HG03108 (cell line): Measurements from ENCODE around the gene IGFBP6.

Experiments
- ATAC-seq: cut with Tn5 transposase; IDR thresholded peaks from one replicate; pipeline ENCODE4 v1.9.1; 2021; ENCODE audit warnings: moderate library complexity; ENCODE audit not compliant: unreplicated experiment

Gene IGFBP6

DNA sequence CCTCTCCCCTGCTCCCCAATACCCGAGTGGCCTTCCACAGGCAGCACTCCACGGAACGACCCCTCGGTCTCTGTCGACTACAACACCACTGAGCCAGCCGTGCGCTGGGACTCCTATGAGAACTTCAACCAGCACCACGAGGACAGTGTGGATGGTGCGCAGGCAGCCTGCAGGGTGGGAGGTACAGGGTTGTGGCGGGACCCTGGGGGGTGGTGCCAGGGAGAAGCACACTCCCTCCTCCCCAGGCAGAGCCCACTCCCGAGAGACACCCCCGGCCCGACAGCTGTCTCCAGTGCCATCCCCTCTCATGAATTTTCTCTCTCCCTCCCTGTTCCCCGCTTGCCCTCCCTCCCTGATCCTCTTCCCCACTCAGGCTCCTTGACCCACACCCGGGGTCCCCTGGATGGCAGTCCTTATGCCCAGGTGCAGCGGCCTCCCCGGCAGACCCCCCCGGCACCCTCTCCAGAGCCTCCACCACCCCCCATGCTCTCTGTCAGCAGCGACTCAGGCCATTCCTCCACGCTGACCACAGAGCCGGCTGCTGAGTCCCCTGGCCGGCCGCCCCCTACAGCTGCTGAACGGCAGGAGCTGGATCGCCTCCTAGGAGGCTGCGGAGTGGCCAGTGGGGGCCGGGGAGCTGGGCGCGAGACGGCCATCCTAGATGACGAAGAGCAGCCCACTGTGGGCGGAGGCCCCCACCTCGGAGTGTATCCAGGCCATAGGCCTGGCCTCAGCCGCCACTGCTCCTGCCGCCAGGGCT, 38.6 kb upstream of the IGFBP6 start:
- no peak for ATAC-seq

DNA sequence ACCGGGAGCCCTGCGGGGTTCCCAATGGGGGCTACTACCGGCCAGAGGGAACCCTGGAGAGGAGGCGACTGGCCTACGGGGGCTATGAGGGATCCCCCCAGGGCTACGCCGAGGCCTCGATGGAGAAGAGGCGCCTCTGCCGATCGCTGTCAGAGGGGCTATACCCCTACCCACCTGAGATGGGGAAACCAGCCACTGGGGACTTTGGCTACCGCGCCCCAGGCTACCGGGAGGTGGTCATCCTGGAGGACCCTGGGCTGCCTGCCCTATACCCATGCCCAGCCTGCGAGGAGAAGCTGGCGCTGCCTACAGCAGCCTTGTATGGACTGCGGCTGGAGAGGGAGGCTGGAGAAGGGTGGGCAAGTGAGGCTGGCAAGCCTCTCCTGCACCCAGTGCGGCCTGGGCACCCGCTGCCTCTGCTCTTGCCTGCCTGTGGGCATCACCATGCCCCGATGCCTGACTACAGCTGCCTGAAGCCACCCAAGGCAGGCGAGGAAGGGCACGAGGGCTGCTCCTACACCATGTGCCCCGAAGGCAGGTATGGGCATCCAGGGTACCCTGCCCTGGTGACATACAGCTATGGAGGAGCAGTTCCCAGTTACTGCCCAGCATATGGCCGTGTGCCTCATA, 37.9 kb upstream of the IGFBP6 start:
- ATAC-seq = no peak

DNA sequence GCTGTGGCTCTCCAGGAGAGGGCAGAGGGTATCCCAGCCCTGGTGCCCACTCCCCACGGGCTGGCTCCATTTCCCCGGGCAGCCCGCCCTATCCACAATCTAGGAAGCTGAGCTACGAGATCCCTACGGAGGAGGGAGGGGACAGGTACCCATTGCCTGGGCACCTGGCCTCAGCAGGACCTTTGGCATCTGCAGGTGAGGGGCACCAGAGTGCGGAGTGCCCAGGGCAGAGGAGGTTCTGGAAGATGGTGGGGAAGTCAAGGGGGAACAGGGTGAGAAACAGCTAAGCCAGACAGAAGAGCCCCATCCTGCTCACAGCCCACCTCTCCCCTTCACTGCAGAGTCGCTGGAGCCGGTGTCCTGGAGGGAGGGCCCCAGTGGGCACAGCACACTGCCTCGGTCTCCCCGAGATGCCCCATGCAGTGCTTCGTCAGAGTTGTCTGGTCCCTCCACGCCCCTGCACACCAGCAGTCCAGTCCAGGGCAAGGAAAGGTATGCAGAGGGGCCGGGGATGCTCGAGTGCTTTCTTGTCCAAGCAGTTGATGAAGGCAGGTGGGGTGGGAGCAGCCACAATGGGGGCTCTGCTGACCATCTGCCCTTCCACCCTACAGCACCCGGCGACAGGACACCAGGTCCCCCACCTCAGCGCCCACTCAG, 37.3 kb upstream of the IGFBP6 start:
- no peak for ATAC-seq

DNA sequence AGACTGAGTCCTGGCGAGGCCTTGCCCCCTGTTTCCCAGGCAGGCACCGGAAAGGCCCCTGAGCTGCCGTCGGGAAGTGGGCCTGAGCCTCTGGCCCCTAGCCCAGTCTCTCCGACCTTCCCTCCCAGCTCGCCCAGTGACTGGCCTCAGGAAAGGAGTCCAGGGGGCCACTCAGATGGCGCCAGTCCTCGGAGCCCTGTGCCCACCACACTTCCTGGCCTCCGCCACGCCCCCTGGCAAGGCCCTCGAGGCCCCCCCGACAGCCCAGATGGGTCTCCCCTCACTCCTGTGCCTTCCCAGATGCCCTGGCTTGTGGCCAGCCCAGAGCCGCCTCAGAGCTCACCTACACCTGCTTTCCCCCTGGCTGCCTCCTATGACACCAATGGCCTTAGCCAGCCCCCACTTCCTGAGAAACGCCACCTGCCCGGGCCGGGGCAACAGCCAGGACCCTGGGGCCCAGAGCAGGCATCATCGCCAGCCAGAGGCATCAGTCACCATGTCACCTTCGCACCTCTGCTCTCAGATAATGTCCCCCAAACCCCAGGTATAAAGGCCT, 36.7 kb upstream of the IGFBP6 start:
- no peak for ATAC-seq

DNA sequence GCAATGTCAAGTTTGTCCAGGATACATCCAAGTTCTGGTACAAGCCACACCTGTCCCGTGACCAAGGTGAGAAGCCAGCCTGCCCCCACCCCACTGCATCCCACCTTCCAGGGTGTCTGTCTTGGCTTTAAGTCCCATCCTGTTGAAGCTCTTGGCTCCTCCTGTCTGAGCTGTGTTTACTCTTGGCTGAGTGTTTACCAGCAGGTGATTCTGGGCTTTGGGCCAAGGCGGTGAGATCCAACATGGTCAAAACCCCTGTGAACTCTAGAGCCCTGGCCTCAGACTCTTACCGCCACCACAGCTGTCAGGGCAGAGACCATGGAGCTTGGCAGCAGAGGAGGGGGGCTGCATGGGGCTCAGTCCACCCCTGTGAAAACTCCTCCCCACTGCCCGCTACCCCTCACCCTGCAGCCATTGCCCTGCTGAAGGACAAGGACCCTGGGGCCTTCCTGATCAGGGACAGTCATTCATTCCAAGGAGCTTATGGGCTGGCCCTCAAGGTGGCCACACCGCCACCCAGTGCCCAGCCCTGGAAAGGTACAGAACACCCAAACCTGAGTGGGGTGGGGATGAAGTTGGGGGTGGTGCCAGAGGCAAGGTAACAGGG, 36.0 kb upstream of the IGFBP6 start:
- no peak for ATAC-seq

DNA sequence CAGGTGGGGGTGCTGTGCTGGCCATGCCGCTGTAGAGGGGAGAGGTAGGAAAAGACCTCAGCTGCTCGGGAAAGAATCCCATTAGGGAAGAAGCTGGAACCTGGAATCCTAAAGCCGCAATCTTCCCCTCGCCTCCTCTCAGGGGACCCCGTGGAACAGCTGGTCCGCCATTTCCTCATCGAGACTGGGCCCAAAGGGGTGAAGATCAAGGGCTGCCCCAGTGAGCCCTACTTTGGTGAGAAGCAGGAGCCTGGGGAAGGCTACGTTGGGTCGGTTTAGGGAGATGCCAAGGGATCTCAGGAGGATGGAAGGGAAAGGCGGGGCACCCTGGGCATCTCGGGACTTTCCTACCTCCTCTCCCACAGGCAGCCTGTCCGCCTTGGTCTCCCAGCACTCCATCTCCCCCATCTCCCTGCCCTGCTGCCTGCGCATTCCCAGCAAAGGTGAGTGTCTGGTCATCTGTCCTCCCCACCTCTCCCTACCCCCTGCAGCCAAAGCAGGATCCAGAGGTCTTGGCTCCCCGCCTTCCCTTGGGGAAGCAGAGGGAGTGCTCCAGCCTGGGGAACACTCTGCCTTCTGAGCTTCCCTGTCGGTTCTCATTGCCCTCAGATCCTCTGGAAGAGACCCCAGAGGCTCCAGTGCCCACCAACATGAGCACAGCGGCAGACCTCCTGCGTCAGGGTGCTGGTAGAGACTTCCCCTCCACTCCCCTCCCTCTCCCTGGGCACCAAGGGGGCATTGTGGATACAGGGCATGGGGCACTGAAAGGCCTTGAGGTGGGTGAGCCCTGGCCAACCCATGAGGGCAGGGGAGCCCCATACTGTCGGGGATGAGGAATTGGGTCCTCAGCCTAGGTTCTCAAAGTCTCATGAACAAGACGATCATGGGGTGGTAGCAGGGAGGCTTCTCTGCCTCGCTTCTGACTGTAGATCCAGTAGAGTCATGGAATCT, 35.2 kb upstream of the IGFBP6 start:
- ATAC-seq = no peak

DNA sequence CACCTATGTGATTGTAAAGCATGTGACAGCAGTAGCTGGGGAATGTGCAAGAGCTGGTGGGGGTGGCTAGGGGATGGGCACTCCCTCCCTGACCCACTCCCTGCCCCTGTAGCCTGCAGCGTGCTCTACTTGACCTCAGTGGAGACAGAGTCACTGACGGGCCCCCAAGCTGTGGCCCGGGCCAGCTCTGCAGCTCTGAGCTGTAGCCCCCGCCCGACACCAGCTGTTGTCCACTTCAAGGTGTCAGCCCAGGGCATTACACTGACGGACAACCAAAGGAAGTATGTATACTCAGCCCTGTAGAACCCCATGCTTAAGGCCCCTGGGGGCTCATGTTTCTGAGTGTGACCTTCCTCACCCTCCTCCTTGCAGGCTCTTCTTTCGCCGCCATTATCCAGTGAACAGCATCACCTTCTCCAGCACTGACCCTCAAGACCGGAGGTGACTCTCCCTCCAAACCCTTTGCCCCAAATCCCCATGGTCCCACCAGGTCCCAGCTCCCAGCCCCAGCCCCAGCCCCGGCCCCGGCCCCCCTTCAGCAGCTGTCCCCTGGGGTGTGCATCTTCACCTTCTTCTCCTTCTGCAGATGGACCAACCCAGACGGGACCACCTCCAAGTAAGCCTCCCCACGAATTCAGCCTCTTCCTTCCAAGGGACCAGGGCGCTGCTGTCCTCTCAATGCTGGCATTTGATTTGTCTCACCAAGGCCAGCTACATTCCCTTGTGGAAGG, 34.3 kb upstream of the IGFBP6 start:
- no peak for ATAC-seq

DNA sequence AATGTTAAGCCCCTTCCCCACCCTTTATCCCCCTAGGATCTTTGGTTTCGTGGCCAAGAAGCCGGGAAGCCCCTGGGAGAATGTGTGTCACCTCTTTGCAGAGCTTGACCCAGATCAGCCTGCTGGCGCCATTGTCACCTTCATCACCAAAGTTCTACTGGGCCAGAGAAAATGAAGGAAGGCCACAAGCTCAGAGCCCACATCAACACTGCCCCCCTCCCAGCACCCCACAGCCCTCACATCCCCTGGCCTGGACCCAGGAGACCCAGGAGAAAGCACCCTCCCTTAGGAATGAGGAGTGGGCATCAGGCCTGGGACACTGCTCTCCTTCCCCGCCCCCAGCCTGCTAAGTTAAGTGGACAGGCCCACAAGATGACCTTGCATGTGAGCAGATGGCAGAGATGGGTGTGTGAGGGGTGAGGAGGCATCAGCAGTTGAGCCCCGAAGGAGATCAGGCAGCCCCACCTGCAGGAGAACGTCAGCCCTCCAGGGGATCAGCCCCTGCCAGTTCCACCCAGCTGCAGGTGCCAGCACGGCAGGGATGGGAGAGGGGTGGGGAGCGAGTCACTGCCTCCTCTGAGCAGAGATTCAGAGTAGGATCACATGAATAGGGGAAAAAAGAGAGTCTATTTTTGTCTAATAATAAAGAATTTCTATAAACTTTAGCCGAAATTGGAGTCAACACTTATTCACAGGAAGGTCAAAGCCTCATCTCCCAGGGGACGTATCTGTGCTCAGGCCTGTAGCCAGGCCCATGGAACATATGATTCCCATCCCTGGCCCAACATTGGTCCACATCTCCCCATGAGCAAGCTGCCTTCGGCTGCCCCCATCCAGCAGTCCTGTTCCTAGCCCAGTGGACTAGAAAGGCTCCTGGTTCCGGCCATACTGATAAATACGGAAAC, 33.5 kb upstream of the IGFBP6 start:
- no peak for ATAC-seq

DNA sequence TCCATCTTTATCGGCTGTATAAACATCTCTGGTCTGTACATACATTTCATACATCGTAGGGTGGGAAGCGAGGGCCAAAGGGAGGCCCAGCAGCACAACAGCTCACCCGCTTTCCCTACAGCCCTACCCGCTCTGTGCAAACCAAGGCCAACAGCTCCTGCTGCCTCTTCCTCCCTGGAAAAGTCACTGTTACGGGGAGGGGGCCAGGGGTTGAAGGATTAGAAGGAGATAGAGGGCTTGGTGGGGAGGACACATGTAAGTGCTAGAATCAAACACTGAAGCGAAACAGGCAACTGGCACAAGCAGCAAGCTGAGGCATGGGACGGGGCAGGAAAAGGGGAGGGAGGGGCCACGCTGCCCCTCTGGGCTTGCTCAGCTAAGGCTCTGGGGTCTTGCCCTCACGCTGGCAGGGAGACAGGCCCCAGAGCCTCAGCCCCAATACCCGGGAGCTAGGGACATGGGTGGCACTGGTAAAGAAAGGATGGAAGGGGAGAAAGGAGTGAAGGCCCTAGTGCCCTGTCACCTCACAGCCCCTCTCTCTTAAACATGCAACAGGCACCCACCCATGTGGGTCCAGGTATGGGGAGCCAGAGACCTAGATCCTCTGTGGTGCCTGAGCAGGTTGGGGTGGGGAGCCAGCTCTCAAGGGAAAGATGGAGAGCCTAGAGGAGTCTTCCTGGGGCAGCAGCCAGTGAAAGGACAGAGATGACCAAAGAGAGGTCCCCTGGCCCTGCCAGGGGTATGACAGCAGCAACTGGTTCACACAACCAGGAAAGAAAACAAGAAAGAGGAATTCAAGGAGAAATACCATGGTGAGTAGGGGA, 32.6 kb upstream of the IGFBP6 start:
- no peak for ATAC-seq

DNA sequence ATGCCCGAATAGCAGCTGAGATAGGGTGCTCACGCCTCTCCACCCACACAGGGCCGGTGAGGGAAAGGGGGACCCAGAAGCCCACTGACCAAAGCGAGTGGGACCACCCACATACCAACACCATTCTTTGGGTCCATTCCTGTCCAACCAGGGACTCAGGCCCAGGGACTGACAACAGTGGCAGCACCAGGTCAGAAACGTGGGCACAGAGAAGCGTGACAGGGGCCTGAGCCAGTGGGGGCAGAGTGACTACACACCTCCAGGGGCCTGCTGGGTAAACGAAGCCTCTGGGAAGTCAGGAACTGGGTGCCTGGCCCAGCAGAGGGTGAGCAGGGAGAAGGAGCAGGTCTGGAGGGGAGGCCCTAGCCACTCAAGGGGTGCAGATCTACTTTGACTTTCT, 32.0 kb upstream of the IGFBP6 start:
- no peak for ATAC-seq

DNA sequence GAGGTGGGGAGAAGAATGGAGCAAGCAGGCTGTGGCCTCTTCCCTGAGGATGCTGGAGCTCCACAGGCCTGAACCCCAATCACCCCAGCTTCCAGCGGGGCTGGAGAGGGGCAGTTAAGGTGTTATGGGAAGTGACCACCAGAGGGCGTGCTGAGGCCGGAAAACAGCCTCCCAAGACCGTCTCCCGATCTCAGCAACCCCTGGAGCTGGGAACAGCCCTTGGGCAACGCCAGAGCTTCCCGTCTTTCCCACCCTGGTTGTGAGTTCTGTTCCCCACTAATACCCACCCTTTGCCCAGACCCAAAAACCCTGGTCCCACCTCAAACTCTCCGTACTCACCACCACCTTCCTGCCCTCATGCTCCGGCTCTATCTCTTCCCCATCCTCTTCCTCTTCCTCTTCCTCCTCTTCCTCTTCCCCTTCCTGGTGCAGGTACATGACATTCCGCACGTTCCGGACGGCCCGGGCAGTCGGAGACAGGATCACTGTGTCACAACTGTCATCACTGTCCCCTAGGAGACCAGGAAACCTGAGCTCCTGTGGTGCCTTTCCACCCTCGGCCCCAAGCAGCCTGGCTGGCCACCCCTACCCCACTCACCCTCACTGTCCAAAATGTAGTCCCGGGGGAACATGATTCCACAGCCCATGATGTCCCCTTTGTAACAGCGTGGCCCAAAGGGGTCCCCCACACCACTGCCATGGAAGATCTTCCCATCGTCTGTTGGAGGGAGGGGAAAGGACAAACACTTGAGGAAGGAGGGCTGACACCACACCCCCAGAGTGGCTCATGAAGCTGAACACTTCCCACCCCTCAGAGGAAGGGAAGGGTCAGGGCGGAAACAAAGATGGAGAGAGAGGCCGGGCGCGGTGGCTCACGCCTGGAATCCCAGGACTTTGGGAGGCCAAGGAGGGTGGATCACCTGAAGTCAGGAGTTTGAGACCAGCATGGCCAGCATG, 31.2 kb upstream of the IGFBP6 start:
- ATAC-seq = no peak

DNA sequence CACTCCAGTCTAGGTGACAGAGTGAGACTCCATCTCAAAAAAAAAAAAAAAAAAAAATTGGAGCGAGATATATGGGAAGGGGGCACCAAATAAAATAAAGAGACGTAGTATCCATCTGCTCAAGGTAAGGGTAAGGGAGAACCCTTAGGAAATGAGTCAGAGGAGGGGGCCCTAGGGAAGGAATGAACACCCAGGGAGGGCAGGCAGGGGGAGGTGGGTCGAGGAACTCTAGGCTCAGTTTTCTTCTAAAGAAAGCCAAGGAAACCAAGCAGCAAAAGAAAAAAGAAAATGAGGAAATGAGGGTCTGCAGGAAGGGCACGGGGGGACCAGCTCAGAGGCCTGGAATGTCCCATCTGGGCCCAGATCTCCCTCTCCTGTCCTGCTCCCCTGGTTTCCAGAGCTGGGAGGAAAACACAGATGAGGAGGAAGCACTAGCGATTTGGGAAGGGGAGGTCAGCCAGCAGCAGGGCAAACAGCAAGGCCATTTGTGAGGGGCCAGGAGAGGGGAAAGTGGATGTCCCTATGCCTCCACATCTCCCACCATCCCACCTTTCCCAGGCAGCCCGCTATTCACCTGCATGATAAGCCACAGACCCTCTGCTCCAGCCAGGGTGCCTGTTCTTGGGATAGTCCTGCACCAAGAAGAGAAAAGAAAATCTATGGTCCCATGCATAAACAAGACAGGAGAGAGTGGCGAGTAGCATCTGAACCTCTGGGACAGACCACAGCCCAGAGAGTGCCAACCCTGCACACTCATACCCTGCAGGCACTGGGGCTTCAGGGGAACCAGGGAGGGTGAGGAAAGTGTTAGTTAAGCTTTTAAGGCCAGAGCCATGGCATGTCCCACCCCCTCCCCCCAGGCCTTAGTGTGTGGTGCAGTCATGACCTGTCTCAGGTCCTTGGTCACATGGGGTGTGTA, 30.1 kb upstream of the IGFBP6 start:
- no peak for ATAC-seq

DNA sequence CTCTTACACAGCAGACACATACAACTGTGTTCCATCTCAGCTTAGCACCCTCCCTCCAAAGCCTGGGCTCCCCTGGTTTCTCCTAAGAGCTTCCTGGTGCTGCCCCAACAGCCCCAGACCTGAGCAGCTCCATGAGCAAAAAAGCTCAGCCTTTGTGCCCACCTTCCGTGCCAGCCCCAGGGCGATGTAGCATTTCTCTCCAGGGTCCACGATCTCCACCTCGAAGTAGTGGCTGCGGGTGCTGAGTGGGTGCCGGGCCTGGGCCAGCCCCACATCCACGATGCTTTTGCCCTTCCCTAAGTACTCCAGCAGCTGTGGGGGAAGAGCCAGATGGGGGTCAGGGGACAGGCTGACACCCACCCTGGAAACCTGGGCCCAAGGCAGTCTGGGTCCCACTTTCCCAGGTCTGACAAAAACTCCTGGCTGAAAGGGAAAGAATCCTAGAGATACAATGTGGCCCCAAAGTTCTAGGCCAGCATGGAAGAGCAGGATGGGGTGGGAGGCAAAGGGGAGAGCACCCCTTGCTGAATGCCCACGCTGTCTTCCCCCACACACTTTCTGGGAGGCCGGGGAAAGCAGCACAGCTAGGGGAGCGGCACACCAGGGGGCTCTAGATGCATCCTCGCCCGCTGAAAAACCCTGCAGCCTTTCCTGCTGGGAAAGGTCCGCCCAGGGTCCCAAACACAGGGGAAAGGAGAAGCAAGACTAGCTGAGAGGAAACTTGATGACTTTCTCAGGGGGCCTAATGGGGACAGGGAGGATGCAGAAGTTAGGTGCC, 29.3 kb upstream of the IGFBP6 start:
- ATAC-seq = no peak

DNA sequence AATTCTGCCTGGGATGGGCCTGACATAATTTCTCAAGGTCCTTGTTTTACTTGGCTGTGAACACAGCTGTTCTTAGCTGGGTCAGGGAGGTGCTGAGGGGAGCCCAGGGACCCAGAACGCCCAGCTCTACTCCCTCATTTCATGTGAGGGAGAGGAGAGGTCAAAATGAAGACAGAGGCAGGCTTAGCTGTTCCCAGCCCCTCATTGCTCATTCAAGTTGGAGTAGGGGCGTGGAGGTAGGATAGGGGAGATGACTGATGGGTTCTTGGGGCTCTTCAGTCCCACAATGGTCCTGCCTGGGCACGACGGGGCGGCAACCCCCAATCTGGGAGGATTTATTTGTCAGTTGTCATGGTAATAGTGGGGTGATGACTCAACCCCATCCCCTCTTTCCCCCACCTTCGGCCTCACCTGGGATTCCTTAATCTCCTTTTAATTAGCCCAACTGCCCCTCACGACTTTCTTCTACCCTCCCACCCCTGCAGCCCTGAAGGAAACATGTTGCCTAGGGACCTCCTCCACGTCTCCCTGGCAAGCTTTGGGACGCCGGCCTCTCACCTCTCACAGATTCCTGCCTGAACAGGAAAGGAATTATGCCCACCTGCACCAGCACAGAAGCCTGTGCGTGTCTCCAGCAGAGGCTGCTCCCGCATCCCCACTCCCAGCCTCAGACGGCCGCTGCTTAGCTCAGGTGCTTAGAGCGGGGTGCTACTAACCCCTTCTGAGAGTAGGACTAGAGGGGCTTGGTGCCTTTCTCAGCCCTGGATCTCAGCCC, 28.5 kb upstream of the IGFBP6 start:
- ATAC-seq = no peak
